Measurements from ENCODE around the gene IGFALS. TPM values are rescaled to one million over a fixed set of nuclear protein-coding genes. Genes with fewer than 3 reads are reported as not detected.

IGFALS gene
- total and polyA plus RNA-seq, 2 donors (not counting 3 experiments of a cell fraction or from before 2014, with no cell fraction given): not detected

- Histone ChIP-seq H3K79me2 (ENCODE audit: control insufficient read depth, insufficient read depth, low read length) (no peaks in the 10 kb centered on the region), H2AFZ (ENCODE audit: low read depth, low read length) (no peak overlapping the region), H3K36me3 (ENCODE audit: control insufficient read depth in 2 of 2, extremely low read depth in 1 of 2, insufficient read depth in 2 of 2, low read length in 2 of 2) (peaks cover 8 to 53% of the 10 kb centered on the region in 2 experiments), H3K9ac (replicated peaks; ENCODE audit: extremely low read depth, insufficient read depth, low read length) (no peak overlapping the region), H4K20me1 (replicated peaks; ENCODE audit: control insufficient read depth, extremely low read depth, insufficient read depth, low read length) (no peaks in the 10 kb centered on the region), H3K9me3 (replicated peaks; ENCODE audit: control insufficient read depth, insufficient read depth, low read length) (no peaks in the 10 kb centered on the region), H3K4me3 (replicated peaks in 1 of 3; ENCODE audit: insufficient read depth in 1 of 3, low read depth in 1 of 3, low read length in 3 of 3) (no peak overlapping the region), H3K9me1 (replicated peaks; ENCODE audit: control insufficient read depth, extremely low read depth, insufficient read depth, low read length) (no peaks in the 10 kb centered on the region), H3K4me1 (ENCODE audit: control insufficient read depth, extremely low read depth, insufficient read depth, low read length) (no peaks in the 10 kb centered on the region), H3K27ac (ENCODE audit: insufficient read depth, low read depth, low read length) (no peak overlapping the region), H3K27me3 (ENCODE audit: control insufficient read depth in 2 of 2, insufficient read depth in 2 of 2, low read length in 2 of 2) (no peaks in the 10 kb centered on the region), H3K4me2 (ENCODE audit: insufficient read depth, low read length) (no peak overlapping the region)
- POLR2A ChIA-PET: no interaction called here
- dilution Hi-C loops (cut with MboI; ENCODE audit: extremely low pct_ligation_motif_present, low sequenced_read_pairs): no loop called here
- TF ChIP-seq POLR2AphosphoS5 (IDR thresholded peaks at IDR 0.05; ENCODE audit: insufficient read depth, low read depth, low read length): no peak
- no peak for TF ChIP-seq MYC (IDR thresholded peaks at IDR 0.05; ENCODE audit: low read depth, low read length)
- no peak for TF ChIP-seq EZH2 (IDR thresholded peaks at IDR 0.05; ENCODE audit: borderline replicate concordance, low read depth, low read length, severe bottlenecking)
- TF ChIP-seq CTCF (IDR thresholded peaks at IDR 0.05; ENCODE audit: extremely low read depth in 1 of 2, insufficient read depth in 1 of 2, low read depth in 1 of 2, low read length in 2 of 2): no peak
- TF ChIP-seq GATA2 (IDR thresholded peaks at IDR 0.05; ENCODE audit: insufficient read depth, insufficient read length, low read depth, low read length): no peak
- TF ChIP-seq FOS (IDR thresholded peaks at IDR 0.05; ENCODE audit: borderline replicate concordance, insufficient read depth, low read length): no peak
- TF ChIP-seq POLR2A (IDR thresholded peaks at IDR 0.05; ENCODE audit: low read depth, low read length): no peak
- no peak for TF ChIP-seq MAX (IDR thresholded peaks at IDR 0.05; ENCODE audit: insufficient read depth, insufficient read length)
- no peak for TF ChIP-seq JUN (IDR thresholded peaks at IDR 0.05; ENCODE audit: borderline replicate concordance, insufficient read depth, insufficient read length, low read depth)
- CTCF ChIA-PET: no interaction called here
- intact Hi-C loops (cut with micrococcal nuclease): no loop called here
- no TSS peak for BruUV-seq (replicated peaks)
- no peak for FAIRE-seq
- DNase-seq (ENCODE audit: low read depth, low spot score): no peak
These were observed 45.6 kb downstream of the IGFALS start for GRCh38 chr16:1747934-1748333.

All from endothelial cell of umbilical vein (primary cell).